ENCODE measurements around the gene DRD1. TPM values are rescaled to one million over a fixed set of nuclear protein-coding genes. Genes with fewer than 3 reads are reported as not detected.
"Not testable (repeated sequence)": the region's sequence is repeated elsewhere in the genome, so short reads cannot be mapped to it uniquely, and the experiment has no call there.

The DRD1 gene
- total and polyA plus RNA-seq, 2 experiments from 2014 or later = 1.3 to 4.0 TPM

DNA sequence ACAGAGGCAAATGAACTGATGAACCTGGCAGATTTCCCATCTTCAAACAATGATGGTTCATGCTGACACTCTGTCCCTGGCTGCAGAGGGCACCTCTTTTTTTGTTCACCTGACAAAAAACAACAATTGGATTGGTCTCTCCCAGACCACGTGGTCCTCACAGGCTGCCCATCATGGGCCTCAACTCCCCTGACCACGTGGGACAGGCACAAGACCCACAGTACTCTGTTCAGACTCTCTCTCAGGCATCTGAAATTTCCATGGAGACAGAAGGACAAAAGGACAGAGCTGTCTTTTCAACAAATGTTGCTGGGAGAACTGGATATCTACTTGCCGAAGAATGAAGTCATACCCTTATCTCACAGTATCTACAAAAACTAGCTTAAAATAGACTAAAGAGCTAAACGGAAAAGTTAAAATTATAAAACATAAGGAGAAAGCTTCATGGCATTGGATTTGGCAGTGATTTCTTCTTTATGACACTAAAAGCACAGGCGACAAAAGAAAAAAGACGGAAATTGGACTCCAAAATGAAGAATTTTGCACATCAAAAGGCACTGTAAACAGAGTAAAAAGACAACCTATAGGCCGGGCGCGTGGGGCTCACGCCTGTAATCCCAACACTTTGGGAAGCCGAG lies 12.2 kb upstream of the DRD1 start:
- no peak overlapping the region for H3K27ac ChIP-seq
- no peaks in the 10 kb centered on the region for H3K36me3 ChIP-seq
- peaks cover 16% of the 10 kb centered on the region for H3K27me3 ChIP-seq
- no peaks in the 10 kb centered on the region for H3K9me3 ChIP-seq (ENCODE audit: low read depth)
- H3K4me3 ChIP-seq = no peak overlapping the region
- no peak for DNase-seq (ENCODE audit: low read depth in 1 of 2, low spot score in 1 of 2)
- TF ChIP-seq CTCF (IDR thresholded peaks at IDR 0.05; ENCODE audit: low read depth, low read length) = no peak
- H3K4me1 ChIP-seq (ENCODE audit: low read depth) = no peaks in the 10 kb centered on the region

DNA sequence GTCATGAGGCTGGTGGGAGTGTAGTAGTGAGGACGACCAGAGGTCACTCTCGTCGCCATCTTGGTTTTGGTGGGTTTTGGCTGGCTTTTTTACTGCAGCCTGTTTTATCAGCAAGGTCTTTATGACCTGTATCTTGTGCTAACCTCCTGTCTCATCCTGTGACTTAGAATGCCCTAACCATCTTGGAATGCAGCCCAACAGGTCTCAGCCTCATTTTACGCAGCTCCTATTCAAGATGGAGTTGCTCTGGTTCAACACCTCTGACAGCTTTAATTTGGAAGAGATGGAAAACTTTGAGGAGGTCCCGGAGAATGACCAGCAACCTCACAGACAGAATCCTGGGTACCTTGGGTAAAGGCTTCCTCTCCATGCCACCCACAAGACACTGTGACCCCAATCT lies 10.4 kb upstream of the DRD1 start:
- H3K36me3 ChIP-seq; H3K9me3 ChIP-seq (ENCODE audit: low read depth); DNase-seq (ENCODE audit: low read depth in 1 of 2, low spot score in 1 of 2); H3K27ac ChIP-seq; H3K4me3 ChIP-seq; H3K4me1 ChIP-seq (ENCODE audit: low read depth): not testable (repeated sequence)
- H3K27me3 ChIP-seq = peaks cover 22% of the 10 kb centered on the region

- no peaks in the 10 kb centered on the region for H3K4me1 ChIP-seq (ENCODE audit: low read depth)
- no peak overlapping the region for H3K27ac ChIP-seq
- no peak for TF ChIP-seq CTCF (IDR thresholded peaks at IDR 0.05; ENCODE audit: low read depth, low read length)
- H3K27me3 ChIP-seq = peaks cover 28% of the 10 kb centered on the region
- DNase-seq (ENCODE audit: low read depth in 1 of 2, low spot score in 1 of 2) = no peak
- no peaks in the 10 kb centered on the region for H3K36me3 ChIP-seq
- H3K4me3 ChIP-seq = no peak overlapping the region
- no peaks in the 10 kb centered on the region for H3K9me3 ChIP-seq (ENCODE audit: low read depth)
Measured at GRCh38 chr5:175452166-175452565, 8.2 kb upstream of the DRD1 start.

GRCh38 chr5:175448276-175448675 lies 4.3 kb upstream of the DRD1 start:
- no peak for TF ChIP-seq CTCF (IDR thresholded peaks at IDR 0.05; ENCODE audit: low read depth, low read length)
- H3K4me3 ChIP-seq = no peak overlapping the region
- no peaks in the 10 kb centered on the region for H3K4me1 ChIP-seq (ENCODE audit: low read depth)
- peaks cover 53% of the 10 kb centered on the region for H3K27me3 ChIP-seq
- H3K9me3 ChIP-seq (ENCODE audit: low read depth) = no peaks in the 10 kb centered on the region
- H3K36me3 ChIP-seq = no peaks in the 10 kb centered on the region
- H3K27ac ChIP-seq = no peak overlapping the region
- DNase-seq (ENCODE audit: low read depth in 1 of 2, low spot score in 1 of 2) = no peak

GRCh38 chr5:175447571-175447970 lies 3.6 kb upstream of the DRD1 start:
- Histone ChIP-seq H3K36me3 (no peaks in the 10 kb centered on the region), H3K9me3 (ENCODE audit: low read depth) (no peaks in the 10 kb centered on the region), H3K27ac (no peak overlapping the region), H3K4me1 (ENCODE audit: low read depth) (no peaks in the 10 kb centered on the region), H3K27me3 (peaks cover 55% of the 10 kb centered on the region), H3K4me3 (no peak overlapping the region)
- no peak for TF ChIP-seq CTCF (IDR thresholded peaks at IDR 0.05; ENCODE audit: low read depth, low read length)
- DNase-seq (ENCODE audit: low read depth in 1 of 2, low spot score in 1 of 2) = no peak

- H3K4me3 ChIP-seq; H3K9me3 ChIP-seq (ENCODE audit: low read depth); H3K36me3 ChIP-seq; H3K27ac ChIP-seq; DNase-seq (ENCODE audit: low read depth in 1 of 2, low spot score in 1 of 2); H3K4me1 ChIP-seq (ENCODE audit: low read depth): not testable (repeated sequence)
- peaks cover 60% of the 10 kb centered on the region for H3K27me3 ChIP-seq
Measured at GRCh38 chr5:175446378-175446777, 2.4 kb upstream of the DRD1 start.

Data from cardiac muscle cell (in vitro differentiated cells and primary cell).